Measurements from ENCODE around the gene B3GAT3.
A peak's percentile ranks its signal among the peaks of the same experiment; 100 is the strongest.
"Not testable (repeated sequence)": the region's sequence is repeated elsewhere in the genome, so short reads cannot be mapped to it uniquely, and the experiment has no call there.

The B3GAT3 gene

DNA sequence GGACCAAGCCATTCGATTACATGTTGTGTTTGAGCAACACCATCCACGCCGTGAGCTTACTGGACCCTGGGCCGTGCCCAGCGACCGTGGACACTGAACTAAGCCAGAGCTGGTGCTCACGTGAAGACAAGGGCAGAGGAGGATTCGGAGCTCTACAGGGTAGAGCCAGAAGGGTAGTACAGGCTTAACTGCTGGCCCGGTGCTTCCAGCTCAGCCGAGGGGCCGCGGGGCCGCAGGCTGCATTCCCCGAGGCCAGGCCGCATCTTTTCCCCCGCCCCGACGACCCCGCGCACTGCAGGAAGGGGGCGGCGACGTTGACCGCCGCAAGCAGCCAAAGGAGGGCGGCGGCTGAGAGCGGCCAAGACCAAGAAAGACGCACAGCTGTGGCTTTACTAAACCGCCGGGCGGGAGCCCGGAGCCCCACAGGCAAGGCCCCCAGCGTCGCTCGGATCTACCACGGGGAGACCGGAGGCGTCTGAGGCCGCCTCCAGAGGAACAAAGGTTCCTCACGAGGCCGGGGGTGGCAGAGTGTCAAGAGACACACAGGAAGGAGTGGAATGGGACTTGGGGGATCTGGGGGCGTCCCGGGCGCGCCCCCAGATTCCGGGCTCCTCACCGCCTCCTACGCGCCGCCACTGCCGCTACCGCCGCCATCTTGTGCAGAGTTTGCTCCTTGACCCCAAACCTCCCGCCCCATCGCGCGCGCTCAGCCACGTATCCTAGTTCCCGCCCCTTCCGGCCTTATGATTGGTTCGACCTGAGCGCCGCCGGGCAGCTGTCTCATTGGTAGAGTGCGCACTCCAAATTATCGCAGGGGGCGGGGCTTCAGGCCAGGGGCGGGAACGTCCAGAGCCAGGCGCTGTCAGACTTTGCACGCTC is 24.4 kb upstream of the B3GAT3 start, which contains the start of gene GANAB:
TSS of gene GANAB (minus strand) at position 668 of the 879 bp plus-strand sequence. CDS start at position 654, 14 bp downstream.
- peak; percentile 75 for DNase-seq (ENCODE audit: low read depth, low spot score)

- DNase-seq (ENCODE audit: low read depth, low spot score), result no peak
Measured at GRCh38 chr11:62645671-62645945, 23.8 kb upstream of the B3GAT3 start.

- DNase-seq (ENCODE audit: low read depth, low spot score), result no peak
Measured at GRCh38 chr11:62644220-62644619, 22.4 kb upstream of the B3GAT3 start.

- DNase-seq (ENCODE audit: low read depth, low spot score), result no peak
Measured at GRCh38 chr11:62632492-62632891, 10.7 kb upstream of the B3GAT3 start.

DNA sequence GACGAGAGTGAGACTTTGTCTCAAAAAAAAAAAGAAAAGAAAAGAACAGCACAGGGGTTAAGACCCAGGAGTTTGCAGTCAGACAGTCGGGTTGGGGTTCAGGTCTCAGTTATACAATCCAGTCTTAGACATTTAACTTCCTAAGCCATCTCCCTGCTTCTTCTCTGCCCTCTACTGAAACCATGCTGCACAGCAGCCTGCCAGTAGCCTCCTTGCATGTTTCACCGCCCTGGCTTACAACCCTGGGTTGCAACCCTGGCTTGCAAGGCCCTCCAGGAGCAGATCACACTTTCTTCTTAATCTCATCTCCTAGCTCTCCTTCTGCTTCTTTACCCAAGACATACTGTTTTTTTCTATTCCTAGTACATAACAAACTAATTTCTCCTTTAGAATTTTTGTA is 5.9 kb upstream of the B3GAT3 start:
- DNase-seq (ENCODE audit: low read depth, low spot score), result no peak

DNA sequence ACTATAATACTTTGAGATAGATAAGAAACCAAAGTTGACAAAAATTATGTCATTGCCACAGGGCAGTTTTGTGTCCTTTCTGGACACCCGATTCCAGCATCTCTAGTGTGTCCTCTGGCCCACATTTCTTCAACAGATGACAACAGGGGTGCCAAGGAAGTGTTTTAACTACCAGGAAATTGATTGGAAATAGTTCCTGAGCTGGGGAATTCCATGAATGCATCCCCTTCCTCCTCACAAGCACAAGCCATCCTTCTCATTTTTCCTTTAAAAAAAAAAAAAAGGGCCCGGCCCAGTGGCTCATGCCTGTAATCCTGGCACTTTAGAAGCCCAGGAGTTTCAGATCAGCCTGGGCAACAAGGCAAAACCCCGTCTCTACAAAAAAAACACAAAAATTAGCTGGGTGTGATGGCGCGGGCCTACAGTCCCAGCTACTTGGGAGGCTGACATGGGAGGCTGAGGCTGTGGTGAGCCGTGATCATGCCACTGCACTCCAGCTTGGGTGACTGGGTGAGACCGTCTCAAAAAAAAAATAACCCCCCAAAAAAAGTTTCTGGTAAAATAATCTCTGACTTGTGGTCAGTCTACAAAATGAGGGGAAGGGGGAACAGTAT is 797 bp upstream of the B3GAT3 start:
- DNase-seq (ENCODE audit: low read depth, low spot score), result no peak

DNA sequence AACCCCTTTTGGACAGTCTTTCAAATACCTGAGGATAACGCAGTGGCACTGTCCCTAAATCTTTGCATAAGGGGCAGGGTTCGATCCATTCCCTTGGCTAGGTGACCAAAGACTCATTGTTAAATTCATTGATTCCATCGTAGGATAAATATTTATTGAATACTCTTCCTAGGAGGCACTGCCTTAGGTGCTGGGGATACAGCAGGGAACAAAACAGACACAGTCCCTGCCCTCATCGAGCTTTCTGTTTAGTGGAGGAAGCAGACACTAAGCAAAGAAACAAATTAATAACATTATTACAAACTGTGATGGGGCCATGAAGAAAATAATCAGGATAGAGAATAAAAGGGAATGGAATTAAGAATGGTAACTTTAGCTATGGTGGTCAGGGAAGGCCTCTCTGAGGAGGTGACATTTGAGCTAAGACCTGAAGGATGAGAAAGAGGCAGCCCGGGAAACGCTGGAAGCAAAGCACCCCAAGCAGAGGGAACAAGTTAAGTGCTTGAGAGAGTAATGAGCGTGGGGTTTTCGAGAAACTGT is 689 bp downstream of the B3GAT3 start:
- DNase-seq (ENCODE audit: low read depth, low spot score), result no peak

DNA sequence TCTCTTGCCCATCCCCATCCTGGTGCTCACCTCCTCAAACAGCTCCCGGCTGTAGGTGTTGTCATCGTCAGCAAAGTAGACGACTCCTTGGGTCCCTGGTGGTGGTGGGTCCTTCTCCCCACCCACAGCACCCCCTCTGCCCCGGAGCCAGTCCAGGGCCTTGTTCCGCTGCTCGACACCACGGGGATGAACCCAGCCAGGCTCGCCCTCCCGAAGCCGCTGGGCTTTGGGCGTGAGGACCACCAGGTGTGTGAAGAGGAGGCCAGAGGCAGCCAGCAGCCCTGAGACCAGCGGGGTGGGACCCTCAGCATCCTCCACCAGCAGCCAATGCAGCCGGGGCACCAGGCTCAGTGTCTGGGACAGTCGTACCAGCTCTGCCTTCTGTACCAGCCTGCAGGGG is 4.8 kb downstream of the B3GAT3 start:
- not testable (repeated sequence) for DNase-seq (ENCODE audit: low read depth, low spot score)

- no peak for DNase-seq (ENCODE audit: low read depth, low spot score)
Measured at GRCh38 chr11:62615521-62615920, 6.3 kb downstream of the B3GAT3 start.

DNA sequence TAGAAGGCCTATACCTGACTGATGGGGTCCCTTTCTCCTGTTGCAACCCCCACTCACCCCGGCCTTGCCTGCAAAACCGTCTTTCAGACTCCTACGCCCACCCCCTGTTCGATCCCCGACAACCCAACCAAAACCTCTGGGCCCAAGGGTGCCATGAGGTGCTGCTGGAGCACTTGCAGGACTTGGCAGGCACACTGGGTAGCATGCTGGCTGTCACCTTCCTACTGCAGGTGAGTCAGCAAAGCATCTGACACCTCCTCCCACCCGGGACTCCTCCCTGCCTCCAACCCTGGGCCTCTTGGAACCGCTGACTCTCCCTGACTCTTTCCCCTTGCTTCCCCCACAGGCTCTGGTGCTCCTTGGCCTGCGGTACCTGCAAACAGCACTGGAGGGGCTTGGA is 7.5 kb downstream of the B3GAT3 start:
- DNase-seq (ENCODE audit: low read depth, low spot score), result no peak

GRCh38 chr11:62613291-62613778 is 8.5 kb downstream of the B3GAT3 start:
- no peak for DNase-seq (ENCODE audit: low read depth, low spot score)

DNA sequence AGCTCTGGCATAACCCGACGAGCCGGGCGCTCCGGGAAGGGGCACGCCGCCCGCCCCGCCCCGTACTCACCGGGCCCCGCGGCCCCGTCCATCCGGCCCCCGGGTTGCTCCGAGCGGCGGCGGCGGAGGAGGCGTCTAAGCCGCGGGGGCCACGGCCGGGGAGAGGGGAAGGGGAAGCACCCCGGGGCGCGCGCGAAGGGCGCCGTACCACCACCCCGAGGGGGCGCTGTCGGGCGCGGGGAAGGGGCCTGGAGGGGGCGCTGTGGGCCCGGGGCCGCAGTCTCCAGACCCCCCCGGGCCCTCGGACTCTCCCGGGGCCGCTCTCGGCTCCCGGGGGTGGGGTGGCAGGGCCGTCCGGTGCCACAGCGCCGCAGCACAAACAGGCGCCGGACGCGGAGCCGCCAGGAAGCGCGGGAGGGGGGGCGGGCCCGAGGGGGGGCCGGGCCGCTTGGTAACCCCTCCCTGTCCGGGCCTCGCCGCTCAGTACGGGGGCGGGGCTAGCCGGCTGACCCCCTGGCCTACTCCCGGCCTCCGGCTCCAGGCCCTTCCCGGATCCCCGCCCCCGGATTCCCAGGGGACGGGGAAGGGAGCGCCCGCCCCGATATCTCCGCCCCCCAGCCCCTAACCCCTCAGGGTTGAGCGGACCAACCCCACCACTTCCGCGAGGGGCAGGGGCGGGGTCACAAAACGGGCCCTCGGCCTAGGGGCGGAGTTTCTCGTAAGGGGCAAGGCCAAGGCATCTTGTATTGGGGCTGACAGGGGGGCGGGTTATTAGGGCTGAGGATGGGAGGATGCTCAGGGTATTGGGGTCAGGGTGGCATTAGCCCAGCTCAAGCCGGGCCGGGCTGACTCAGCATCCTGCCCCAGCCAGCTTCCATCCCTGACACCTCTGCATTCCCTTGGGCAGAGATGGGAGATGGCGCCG is 9.2 kb downstream of the B3GAT3 start, which contains the start of the genes EML3 and ROM1:
TSS of gene EML3 (minus strand) at position 410 of the 925 bp plus-strand sequence. CDS start at position 92, 318 bp downstream.
TSS of gene ROM1 (plus strand) at position 892 of the 925 bp plus-strand sequence. CDS start at position 917, 25 bp downstream.
- no peak for DNase-seq (ENCODE audit: low read depth, low spot score)

- no peak for DNase-seq (ENCODE audit: low read depth, low spot score)
Measured at GRCh38 chr11:62611705-62612365, 10.0 kb downstream of the B3GAT3 start.

- no peak for DNase-seq (ENCODE audit: low read depth, low spot score)
Measured at GRCh38 chr11:62610814-62611704, 10.7 kb downstream of the B3GAT3 start.

DNA sequence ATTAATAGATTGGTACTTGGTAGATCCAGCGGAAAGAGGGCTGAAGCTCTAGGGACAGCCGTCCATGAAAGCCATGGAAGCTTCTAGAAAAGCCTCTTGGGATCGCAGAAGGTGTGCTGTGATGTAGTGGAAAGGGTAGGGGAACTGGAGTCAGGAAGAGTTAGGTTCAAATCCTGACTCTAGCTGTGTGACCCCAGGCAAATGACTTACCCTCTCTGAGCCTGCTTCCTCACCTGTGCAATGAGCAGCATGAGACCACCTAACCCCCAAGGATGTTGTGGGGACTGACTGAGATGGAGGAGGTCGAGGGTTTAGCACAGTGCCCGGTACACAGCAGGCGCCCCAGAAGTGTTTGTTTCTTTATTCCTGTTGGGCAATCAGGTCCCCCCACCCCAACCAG is 11.4 kb downstream of the B3GAT3 start:
- DNase-seq (ENCODE audit: low read depth, low spot score), result no peak

DNA sequence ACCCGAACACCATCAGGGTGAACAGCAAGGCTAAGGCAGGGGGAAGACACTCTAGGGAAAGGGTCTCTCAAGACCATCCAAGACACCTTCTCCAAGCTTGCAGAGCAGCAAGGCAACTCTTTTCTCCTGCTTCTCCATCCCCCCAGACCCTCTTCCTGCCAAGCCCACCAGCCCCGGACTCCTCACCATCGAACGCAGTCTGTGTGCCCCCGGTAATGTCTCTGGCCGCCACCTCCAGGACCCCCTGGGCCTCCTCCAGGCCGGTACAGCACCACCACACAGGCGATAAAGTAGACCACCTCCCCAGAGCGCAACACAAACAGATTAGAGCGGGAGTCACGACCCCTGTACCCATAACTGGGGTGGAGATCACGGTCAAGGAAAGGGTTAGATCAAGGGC is 13.0 kb downstream of the B3GAT3 start:
- DNase-seq (ENCODE audit: low read depth, low spot score), result no peak

GRCh38 chr11:62607714-62608113 is 14.1 kb downstream of the B3GAT3 start:
- DNase-seq (ENCODE audit: low read depth, low spot score), result no peak

DNA sequence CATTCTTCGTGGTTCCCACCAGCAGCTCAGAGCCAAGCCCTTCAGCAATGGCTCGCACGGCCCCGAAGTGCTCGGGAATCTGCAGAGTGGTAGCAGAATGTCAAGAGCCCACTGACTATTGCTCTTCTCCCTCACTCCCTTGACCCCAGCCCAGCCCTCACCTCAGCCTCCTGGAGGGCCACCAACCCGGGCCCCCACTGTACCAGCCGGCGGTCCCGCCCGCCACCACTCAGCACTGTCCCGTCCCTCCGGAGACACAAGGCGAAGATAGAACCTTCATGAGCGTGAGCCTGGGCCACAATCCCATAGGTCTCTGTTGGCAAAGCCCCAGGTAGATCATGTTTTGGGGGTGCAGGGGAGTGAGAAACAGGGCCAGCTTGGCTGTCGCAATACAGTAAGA is 15.9 kb downstream of the B3GAT3 start:
- no peak for DNase-seq (ENCODE audit: low read depth, low spot score)

DNA sequence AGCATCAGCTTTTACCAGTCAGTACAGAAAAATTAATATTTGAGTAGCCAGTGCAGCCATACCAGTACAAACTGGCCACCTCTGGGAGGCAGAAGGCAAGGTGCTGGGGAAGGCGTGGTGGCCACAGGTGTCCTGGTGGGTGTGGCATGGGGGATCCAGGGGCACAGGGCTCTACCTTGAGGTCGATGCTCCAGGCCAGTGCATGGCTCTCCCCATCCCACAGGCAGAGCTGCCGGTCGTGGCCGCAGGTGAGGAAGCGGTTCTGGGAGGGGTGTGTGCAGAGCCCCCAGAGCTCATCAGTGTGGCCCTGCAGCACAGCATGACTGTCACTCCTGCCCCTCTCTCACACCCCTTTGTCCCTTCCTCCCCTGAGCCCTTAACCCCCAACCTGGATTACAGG is 16.3 kb downstream of the B3GAT3 start:
- DNase-seq (ENCODE audit: low read depth, low spot score), result no peak

Measured in iPS DF 19.7 (cell line).